ENCODE measurements around the gene MYRF. TPM values are rescaled to one million over a fixed set of nuclear protein-coding genes. Genes with fewer than 3 reads are reported as not detected.

Gene MYRF
- total RNA-seq, 1 donor from 2014 or later, result not detected

DNA sequence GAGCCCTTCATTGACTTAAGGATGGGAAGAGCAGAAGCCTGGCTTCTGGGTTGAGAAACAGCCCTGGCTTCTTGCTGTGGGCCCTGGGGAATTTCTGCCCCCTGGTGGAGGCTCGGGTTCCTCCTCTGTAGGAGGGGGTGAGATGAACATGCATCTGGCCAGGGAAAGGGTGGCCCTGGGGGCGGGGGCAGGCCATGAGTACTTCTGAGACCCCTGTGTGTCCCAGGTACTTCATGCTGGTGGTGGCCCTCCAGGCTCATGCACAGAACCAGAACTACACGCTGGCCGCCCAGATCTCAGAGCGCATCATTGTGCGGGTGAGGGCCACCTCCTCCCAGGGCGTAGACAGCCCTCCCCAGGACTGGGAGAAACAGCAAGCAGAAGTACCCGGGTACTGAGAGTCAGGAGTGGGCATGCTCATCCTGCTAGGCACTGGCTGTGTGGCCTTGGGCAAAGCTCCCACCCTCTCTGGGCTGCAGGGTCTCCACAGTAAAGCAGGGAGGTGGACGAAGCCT lies 24.2 kb downstream of the MYRF start:
- Histone ChIP-seq H3K9me3 (no peaks in the 10 kb centered on the region), H3K27me3 (no peaks in the 10 kb centered on the region), H3K4me3 (no peak overlapping the region), H3K4me1 (no peaks in the 10 kb centered on the region), H3K36me3 (no peaks in the 10 kb centered on the region), H3K27ac (no peak overlapping the region)
- TF ChIP-seq, protein P1, sequence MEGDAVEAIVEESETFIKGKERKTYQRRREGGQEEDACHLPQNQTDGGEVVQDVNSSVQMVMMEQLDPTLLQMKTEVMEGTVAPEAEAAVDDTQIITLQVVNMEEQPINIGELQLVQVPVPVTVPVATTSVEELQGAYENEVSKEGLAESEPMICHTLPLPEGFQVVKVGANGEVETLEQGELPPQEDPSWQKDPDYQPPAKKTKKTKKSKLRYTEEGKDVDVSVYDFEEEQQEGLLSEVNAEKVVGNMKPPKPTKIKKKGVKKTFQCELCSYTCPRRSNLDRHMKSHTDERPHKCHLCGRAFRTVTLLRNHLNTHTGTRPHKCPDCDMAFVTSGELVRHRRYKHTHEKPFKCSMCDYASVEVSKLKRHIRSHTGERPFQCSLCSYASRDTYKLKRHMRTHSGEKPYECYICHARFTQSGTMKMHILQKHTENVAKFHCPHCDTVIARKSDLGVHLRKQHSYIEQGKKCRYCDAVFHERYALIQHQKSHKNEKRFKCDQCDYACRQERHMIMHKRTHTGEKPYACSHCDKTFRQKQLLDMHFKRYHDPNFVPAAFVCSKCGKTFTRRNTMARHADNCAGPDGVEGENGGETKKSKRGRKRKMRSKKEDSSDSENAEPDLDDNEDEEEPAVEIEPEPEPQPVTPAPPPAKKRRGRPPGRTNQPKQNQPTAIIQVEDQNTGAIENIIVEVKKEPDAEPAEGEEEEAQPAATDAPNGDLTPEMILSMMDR (IDR thresholded peaks at IDR 0.05), result peak; percentile 21 to 38 (median 31)
- intact Hi-C loops (cut with DNase I), result no loop called here
- DNase-seq (ENCODE audit: low spot score in 2 of 2), result no peak

DNA sequence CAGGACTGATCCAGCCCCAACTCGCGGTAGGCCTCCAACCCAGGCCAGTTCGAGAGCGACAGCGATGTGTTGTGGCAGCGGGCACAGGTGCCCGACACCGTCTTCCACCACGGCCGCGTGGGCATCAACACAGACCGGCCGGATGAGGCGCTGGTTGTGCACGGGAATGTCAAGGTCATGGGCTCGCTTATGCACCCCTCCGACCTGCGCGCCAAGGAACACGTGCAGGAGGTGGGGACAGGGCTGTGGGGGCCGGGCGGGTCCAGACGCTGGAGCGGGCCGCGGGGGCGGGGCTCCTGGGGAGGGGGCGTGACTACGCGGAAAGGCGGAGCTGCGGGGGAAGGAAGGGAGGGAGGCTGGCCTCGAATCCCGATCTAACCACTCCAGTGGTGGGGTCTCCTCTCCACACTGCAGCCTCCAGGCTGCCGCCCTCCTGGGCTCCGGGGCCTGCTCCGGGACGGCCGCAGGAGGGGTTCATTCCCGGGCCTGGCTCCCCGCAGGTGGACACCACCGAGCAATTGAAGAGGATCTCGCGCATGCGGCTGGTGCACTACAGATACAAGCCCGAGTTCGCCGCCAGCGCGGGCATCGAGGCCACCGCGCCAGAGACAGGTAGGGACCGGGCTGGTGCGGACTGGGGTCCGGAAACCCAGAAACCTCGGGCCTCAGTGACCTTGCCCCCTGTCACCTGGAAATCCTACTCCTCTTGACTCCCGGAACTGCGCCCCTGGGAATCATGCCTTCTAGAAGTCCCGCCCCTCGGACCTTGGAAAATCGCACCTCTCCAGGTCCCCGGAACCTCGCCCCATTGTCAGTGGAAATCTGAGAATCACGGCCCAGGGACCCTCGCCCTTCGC lies 25.0 kb downstream of the MYRF start:
- Histone ChIP-seq H3K4me1 (no peaks in the 10 kb centered on the region), H3K27ac (no peak overlapping the region), H3K4me3 (peak overlapping the region; percentile 21 to 40), H3K36me3 (no peaks in the 10 kb centered on the region), H3K9me3 (no peaks in the 10 kb centered on the region), H3K27me3 (no peaks in the 10 kb centered on the region)
- TF ChIP-seq, protein P1 (IDR thresholded peaks at IDR 0.05), result no peak
- intact Hi-C loops (cut with DNase I), result no loop called here
- no peak for DNase-seq (ENCODE audit: low spot score in 2 of 2)

DNA sequence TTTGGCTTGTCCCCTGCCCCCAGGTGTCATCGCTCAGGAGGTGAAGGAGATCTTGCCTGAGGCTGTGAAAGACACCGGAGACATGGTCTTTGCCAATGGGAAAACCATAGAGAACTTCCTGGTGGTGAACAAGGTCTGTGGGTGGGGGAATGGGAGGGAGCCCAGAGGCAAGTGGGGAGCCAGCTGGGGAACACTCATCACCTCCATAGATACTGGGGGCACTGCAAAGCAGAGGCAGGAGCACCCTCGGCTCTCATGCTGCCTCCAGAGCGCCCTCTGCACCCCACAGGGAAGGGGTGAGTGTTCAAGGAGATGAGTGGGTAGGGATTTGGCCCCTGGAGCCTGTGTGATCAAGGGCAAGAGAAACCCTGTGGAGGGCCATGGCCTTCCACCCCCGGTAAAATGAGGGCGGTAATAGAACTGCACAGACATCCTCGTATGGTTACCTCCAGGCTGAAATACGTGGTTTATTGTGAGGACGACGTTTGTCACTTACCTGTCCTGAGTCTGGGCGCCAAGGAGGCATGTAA lies 26.0 kb downstream of the MYRF start:
- no peaks in the 10 kb centered on the region for H3K9me3 ChIP-seq
- no peaks in the 10 kb centered on the region for H3K4me1 ChIP-seq
- DNase-seq (ENCODE audit: low spot score in 2 of 2), result no peak
- no peak overlapping the region for H3K27ac ChIP-seq
- no peak overlapping the region for H3K4me3 ChIP-seq
- TF ChIP-seq, protein P1 (IDR thresholded peaks at IDR 0.05), result no peak
- intact Hi-C loops (cut with DNase I), result no loop called here
- H3K36me3 ChIP-seq, result peaks cover 0 to 6% of the 10 kb centered on the region in 2 donors
- H3K27me3 ChIP-seq, result no peaks in the 10 kb centered on the region

DNA sequence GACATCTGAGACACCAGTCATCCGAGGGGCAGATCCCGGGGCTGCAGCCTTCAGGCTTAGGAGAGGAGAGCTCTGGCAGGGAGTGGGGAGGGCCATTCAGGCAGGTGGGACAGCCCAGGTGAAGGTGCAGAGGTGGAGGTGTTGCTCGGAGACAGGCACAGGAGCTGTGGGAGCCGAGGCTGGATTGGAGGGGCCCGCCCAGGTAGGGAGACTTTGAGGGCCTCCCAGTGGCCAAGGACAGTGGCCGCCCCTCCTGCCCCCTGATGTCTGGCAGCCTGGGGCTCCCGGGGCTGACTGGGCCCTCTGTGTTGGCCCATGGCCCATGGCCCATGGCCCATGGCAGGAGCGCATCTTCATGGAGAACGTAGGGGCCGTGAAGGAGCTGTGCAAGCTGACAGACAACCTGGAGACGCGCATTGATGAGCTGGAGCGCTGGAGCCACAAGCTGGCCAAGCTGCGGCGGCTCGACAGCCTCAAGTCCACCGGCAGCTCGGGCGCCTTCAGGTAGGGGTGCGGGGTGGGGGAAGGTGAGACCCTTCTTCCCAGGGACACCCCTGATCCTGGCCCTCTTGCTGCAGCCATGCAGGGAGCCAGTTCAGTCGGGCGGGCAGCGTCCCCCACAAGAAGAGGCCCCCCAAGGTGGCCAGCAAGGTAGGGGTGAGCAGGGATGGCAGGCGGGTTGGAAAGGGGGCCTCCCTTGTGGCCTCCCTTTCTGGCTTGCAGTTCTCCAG lies 26.6 kb downstream of the MYRF start:
- intact Hi-C loops (cut with DNase I), result no loop called here
- Histone ChIP-seq H3K27me3 (no peaks in the 10 kb centered on the region), H3K36me3 (peaks cover 0 to 10% of the 10 kb centered on the region in 2 donors), H3K4me1 (no peaks in the 10 kb centered on the region), H3K9me3 (no peaks in the 10 kb centered on the region), H3K4me3 (no peak overlapping the region), H3K27ac (no peak overlapping the region)
- DNase-seq (ENCODE audit: low spot score in 2 of 2), result no peak
- TF ChIP-seq, protein P1 (IDR thresholded peaks at IDR 0.05), result no peak

DNA sequence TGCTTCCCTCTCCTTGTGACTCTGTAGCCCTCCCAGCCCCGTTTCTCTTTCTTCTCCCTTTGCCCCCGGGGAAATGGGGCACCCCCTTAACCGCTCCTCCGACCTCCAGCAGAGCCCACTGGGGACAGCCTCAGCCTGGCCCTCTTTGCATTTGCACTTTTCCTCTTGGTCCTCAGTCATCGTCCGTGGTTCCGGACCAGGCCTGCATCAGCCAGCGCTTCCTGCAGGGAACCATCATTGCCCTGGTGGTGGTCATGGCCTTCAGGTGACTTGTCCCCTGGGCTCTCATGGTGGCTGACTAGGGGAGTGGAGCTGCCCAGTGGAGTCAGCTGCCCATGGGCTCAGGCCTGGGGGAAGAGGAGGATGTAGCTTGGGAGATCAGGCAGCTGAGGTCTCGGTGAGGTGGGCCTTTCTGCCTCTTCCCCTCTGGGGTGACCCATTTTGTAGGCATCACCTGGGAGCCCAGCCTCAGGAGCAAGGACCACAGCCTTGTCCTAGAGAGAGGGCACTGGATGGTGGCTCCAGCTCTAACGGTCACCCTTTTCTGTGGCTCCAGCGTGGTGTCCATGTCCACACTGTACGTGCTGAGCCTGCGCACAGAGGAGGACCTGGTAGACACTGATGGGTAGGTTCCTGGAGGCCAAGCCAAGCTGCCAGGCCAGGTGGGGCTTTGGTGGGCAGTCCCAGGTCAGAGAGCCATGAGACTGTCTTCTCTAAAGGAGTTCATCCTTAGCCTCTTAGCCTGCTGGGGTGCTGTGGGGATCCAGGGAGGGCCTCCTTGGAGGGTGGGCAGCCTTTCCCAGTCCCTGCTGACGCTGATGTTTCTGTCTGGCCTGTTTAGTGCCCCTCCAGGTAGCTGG lies 27.5 kb downstream of the MYRF start:
- Histone ChIP-seq H3K36me3 (peaks cover 6 to 10% of the 10 kb centered on the region in 2 donors), H3K9me3 (no peaks in the 10 kb centered on the region), H3K4me1 (no peaks in the 10 kb centered on the region), H3K4me3 (no peak overlapping the region), H3K27ac (no peak overlapping the region), H3K27me3 (no peaks in the 10 kb centered on the region)
- intact Hi-C loops (cut with DNase I), result no loop called here
- DNase-seq (ENCODE audit: low spot score in 2 of 2), result no peak
- TF ChIP-seq, protein P1 (IDR thresholded peaks at IDR 0.05), result no peak

Data from ascending aorta (tissue), 2 donors.